HG02588 (cell line): Measurements from ENCODE around the gene RBM6.

ENCODE experiments used
- ATAC-seq: cut with Tn5 transposase; IDR thresholded peaks from one replicate; pipeline ENCODE4 v1.9.1; 2021; ENCODE audit warnings: mild to moderate bottlenecking, moderate library complexity; ENCODE audit not compliant: unreplicated experiment

RBM6 gene

GRCh38 chr3:50088725-50089608, 149.0 kb downstream of the RBM6 start, which contains the start of gene RBM5:
TSS of gene RBM5 (plus strand) at chr3:50088919. CDS start at chr3:50090435, 1,516 bp downstream.
- peak; percentile 95 for ATAC-seq

- peak; percentile 10 for ATAC-seq
Observed at GRCh38 chr3:50089609-50089945, 149.6 kb downstream of the RBM6 start.

- no peak for ATAC-seq
Observed at GRCh38 chr3:50090984-50091383, 151.0 kb downstream of the RBM6 start.

GRCh38 chr3:50095352-50095998, 155.5 kb downstream of the RBM6 start:
- ATAC-seq = no peak

- no peak for ATAC-seq
Observed at GRCh38 chr3:50100386-50100785, 160.4 kb downstream of the RBM6 start.

- ATAC-seq = no peak
Observed at GRCh38 chr3:50100956-50101845, 161.3 kb downstream of the RBM6 start.

- ATAC-seq = no peak
Observed at GRCh38 chr3:50102558-50102957, 162.6 kb downstream of the RBM6 start.

- ATAC-seq = no peak
Observed at GRCh38 chr3:50111757-50112156, 171.8 kb downstream of the RBM6 start.

- no peak for ATAC-seq
Observed at GRCh38 chr3:50112462-50112861, 172.5 kb downstream of the RBM6 start.

GRCh38 chr3:50117120-50117519, 177.2 kb downstream of the RBM6 start:
- no peak for ATAC-seq

GRCh38 chr3:50118237-50118636, 178.3 kb downstream of the RBM6 start:
- ATAC-seq = no peak

GRCh38 chr3:50119786-50120185, 179.8 kb downstream of the RBM6 start:
- no peak for ATAC-seq

GRCh38 chr3:50120364-50121071, 180.6 kb downstream of the RBM6 start:
- ATAC-seq = no peak

GRCh38 chr3:50121072-50122032, 181.4 kb downstream of the RBM6 start:
- no peak for ATAC-seq

GRCh38 chr3:50122071-50122470, 182.1 kb downstream of the RBM6 start:
- no peak for ATAC-seq

GRCh38 chr3:50122661-50123391, 182.9 kb downstream of the RBM6 start:
- no peak for ATAC-seq

GRCh38 chr3:50123394-50124051, 183.6 kb downstream of the RBM6 start:
- ATAC-seq = no peak

GRCh38 chr3:50124052-50124799, 184.3 kb downstream of the RBM6 start:
- ATAC-seq = no peak
